HG03342 (cell line): ENCODE measurements around the gene USP13.
"Not testable (repeated sequence)": the region's sequence is repeated elsewhere in the genome, so short reads cannot be mapped to it uniquely, and the experiment has no call there.

ENCODE experiments used
- ATAC-seq: cut with Tn5 transposase; IDR thresholded peaks from one replicate; pipeline ENCODE4 v1.9.1; 2021; ENCODE audit warnings: mild to moderate bottlenecking, moderate library complexity; ENCODE audit not compliant: unreplicated experiment

The USP13 gene

GRCh38 chr3:179653096-179653797 is 407 bp downstream of the USP13 start:
- peak; percentile 47 for ATAC-seq

GRCh38 chr3:179655236-179655635 is 2.4 kb downstream of the USP13 start:
- ATAC-seq = no peak

- ATAC-seq = no peak
Measured at GRCh38 chr3:179658606-179659005, 5.8 kb downstream of the USP13 start.

- ATAC-seq = no peak
Measured at GRCh38 chr3:179660872-179661271, 8.0 kb downstream of the USP13 start.

- no peak for ATAC-seq
Measured at GRCh38 chr3:179661777-179662176, 8.9 kb downstream of the USP13 start.

GRCh38 chr3:179663093-179663492 is 10.3 kb downstream of the USP13 start:
- ATAC-seq = no peak

- no peak for ATAC-seq
Measured at GRCh38 chr3:179666030-179666429, 13.2 kb downstream of the USP13 start.

GRCh38 chr3:179666436-179667035 is 13.7 kb downstream of the USP13 start:
- ATAC-seq = no peak

GRCh38 chr3:179668429-179668828 is 15.6 kb downstream of the USP13 start:
- ATAC-seq = no peak

GRCh38 chr3:179670311-179670710 is 17.5 kb downstream of the USP13 start:
- ATAC-seq = no peak

- ATAC-seq = no peak
Measured at GRCh38 chr3:179671309-179671708, 18.5 kb downstream of the USP13 start.

GRCh38 chr3:179671747-179672242 is 19.0 kb downstream of the USP13 start:
- ATAC-seq = no peak

- no peak for ATAC-seq
Measured at GRCh38 chr3:179672918-179673317, 20.1 kb downstream of the USP13 start.

- no peak for ATAC-seq
Measured at GRCh38 chr3:179673523-179673922, 20.7 kb downstream of the USP13 start.

- no peak for ATAC-seq
Measured at GRCh38 chr3:179676081-179676480, 23.2 kb downstream of the USP13 start.

GRCh38 chr3:179677884-179678283 is 25.0 kb downstream of the USP13 start:
- no peak for ATAC-seq

GRCh38 chr3:179681492-179682263 is 28.8 kb downstream of the USP13 start:
- no peak for ATAC-seq

- no peak for ATAC-seq
Measured at GRCh38 chr3:179682426-179683080, 29.7 kb downstream of the USP13 start.

GRCh38 chr3:179683286-179683685 is 30.4 kb downstream of the USP13 start:
- ATAC-seq = not testable (repeated sequence)

- no peak for ATAC-seq
Measured at GRCh38 chr3:179687967-179688535, 35.2 kb downstream of the USP13 start.

GRCh38 chr3:179688850-179689249 is 36.0 kb downstream of the USP13 start:
- ATAC-seq = no peak
